PC-3 (cell line): Measurements from ENCODE around the gene MAP1LC3B.

Experiments
- EZH2 ChIP-seq: fragments of 300-600 bp; sonication (generic); IDR thresholded peaks from one replicate; pipeline ENCODE4 v1.6.1; 2017; ENCODE audit warnings: antibody characterized with exemption, mild to moderate bottlenecking, low read length; ENCODE audit not compliant: unreplicated experiment
- EZH2phosphoT487 ChIP-seq: fragments of 300-600 bp; sonication (generic); IDR thresholded peaks from 2 replicates; pipeline ENCODE4 v1.6.1; 2018; ENCODE audit warnings: mild to moderate bottlenecking, antibody characterized with exemption, low read length, borderline replicate concordance
- TF ChIP-seq, protein P1 (sequence below): fragments of 300-600 bp; sonication (generic); conservative IDR thresholded peaks from 2 replicates; pipeline ENCODE4 v1.5.1; 2017; ENCODE audit warnings: antibody characterized with exemption, low read depth, mild to moderate bottlenecking, low read length

GRCh38 chr16:87371261-87371866 is 20.8 kb upstream of the MAP1LC3B start:
- TF ChIP-seq, protein P1, sequence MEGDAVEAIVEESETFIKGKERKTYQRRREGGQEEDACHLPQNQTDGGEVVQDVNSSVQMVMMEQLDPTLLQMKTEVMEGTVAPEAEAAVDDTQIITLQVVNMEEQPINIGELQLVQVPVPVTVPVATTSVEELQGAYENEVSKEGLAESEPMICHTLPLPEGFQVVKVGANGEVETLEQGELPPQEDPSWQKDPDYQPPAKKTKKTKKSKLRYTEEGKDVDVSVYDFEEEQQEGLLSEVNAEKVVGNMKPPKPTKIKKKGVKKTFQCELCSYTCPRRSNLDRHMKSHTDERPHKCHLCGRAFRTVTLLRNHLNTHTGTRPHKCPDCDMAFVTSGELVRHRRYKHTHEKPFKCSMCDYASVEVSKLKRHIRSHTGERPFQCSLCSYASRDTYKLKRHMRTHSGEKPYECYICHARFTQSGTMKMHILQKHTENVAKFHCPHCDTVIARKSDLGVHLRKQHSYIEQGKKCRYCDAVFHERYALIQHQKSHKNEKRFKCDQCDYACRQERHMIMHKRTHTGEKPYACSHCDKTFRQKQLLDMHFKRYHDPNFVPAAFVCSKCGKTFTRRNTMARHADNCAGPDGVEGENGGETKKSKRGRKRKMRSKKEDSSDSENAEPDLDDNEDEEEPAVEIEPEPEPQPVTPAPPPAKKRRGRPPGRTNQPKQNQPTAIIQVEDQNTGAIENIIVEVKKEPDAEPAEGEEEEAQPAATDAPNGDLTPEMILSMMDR = no peak
- no peak for TF ChIP-seq EZH2
- TF ChIP-seq EZH2phosphoT487 = no peak
